ENCODE measurements around the gene HOXD13. TPM values are rescaled to one million over a fixed set of nuclear protein-coding genes. Genes with fewer than 3 reads are reported as not detected.

HOXD13 gene
- total and polyA plus RNA-seq, 2 of the 8 experiments (the other 6 are each of a cell fraction or from before 2014, with no cell fraction given): not detected

GRCh38 chr2:176139661-176140512 lies 47.4 kb downstream of the HOXD13 start (continued):
- no peak for TF ChIP-seq USF2 (IDR thresholded peaks at IDR 0.05; ENCODE audit: low read length)
- TF ChIP-seq CHD2 (IDR thresholded peaks at IDR 0.05; ENCODE audit: low read length): no peak
- TF ChIP-seq PHF8 (conservative IDR thresholded peaks at IDR 0.05; ENCODE audit: low read depth, low read length): no peak
- no peak for TF ChIP-seq RBBP5 (IDR thresholded peaks at IDR 0.05; ENCODE audit: borderline replicate concordance, low read depth, low read length)
- no peak for TF ChIP-seq GABPA (IDR thresholded peaks at IDR 0.05; ENCODE audit: borderline replicate concordance, insufficient read depth, low read length)
- TF ChIP-seq SIN3A (conservative IDR thresholded peaks at IDR 0.05 in 1 of 2, IDR thresholded peaks at IDR 0.05 in 1 of 2; ENCODE audit: low read depth in 1 of 2, low read length in 2 of 2): no peak
- TF ChIP-seq TAF1 (IDR thresholded peaks at IDR 0.05; ENCODE audit: low read depth, low read length): no peak
- no peak for TF ChIP-seq CHD1 (IDR thresholded peaks at IDR 0.05; ENCODE audit: low read depth, low read length)
- no peak for TF ChIP-seq SUZ12 (IDR thresholded peaks at IDR 0.05; ENCODE audit: low read length)

All from H1 (cell line).